HL-60 (cell line): Measurements from ENCODE around the gene TARS2.

Experiments
- DNase-seq, 2 experiments: peaks; one replicate each; pipeline ENCODE4 v3.0.0-alpha.2; 2010 to 2020; ENCODE audit warnings: low read depth in 1 of 2, low spot score in 1 of 2
- H3K27ac ChIP-seq: fragments of 250-450 bp; sonication (Bioruptor Pico); replicated peaks from 2 replicates; pipeline ENCODE4 v1.5.1; 2020; ENCODE audit warnings: mild to moderate bottlenecking, moderate library complexity
- H3K27me3 ChIP-seq: fragments of 250-450 bp; sonication (Bioruptor Pico); 2 replicates; pipeline ENCODE4 v1.5.1; 2021; ENCODE audit warnings: mild to moderate bottlenecking, moderate library complexity; ENCODE audit not compliant: insufficient read depth, poor library complexity, severe bottlenecking
- H3K4me3 ChIP-seq: replicated peaks from 2 replicates; pipeline ENCODE4 v1.5.1; 2011; ENCODE audit warnings: mild to moderate bottlenecking, control low read depth, low read length; ENCODE audit not compliant: insufficient read depth
- GABPA ChIP-seq: IDR thresholded peaks from 2 replicates; pipeline ENCODE4 v1.6.1; 2012; ENCODE audit warnings: low read depth
- POLR2AphosphoS5 ChIP-seq: IDR thresholded peaks from 2 replicates; pipeline ENCODE4 v1.6.1; 2012; ENCODE audit warnings: low read depth
- SPI1 ChIP-seq: IDR thresholded peaks from 2 replicates; pipeline ENCODE4 v1.6.1; 2012; ENCODE audit warnings: low read depth, mild to moderate bottlenecking, borderline replicate concordance
- TF ChIP-seq, protein P1 (sequence below): IDR thresholded peaks from one replicate; pipeline ENCODE4 v1.5.1; 2011; ENCODE audit warnings: low read length, control low read depth, inconsistent platforms; ENCODE audit not compliant: insufficient read depth
- TF ChIP-seq, protein P2 (sequence below): IDR thresholded peaks from 2 replicates; pipeline ENCODE4 v1.6.1; 2012; ENCODE audit warnings: low read depth; ENCODE audit not compliant: insufficient replicate concordance

Gene TARS2

DNA sequence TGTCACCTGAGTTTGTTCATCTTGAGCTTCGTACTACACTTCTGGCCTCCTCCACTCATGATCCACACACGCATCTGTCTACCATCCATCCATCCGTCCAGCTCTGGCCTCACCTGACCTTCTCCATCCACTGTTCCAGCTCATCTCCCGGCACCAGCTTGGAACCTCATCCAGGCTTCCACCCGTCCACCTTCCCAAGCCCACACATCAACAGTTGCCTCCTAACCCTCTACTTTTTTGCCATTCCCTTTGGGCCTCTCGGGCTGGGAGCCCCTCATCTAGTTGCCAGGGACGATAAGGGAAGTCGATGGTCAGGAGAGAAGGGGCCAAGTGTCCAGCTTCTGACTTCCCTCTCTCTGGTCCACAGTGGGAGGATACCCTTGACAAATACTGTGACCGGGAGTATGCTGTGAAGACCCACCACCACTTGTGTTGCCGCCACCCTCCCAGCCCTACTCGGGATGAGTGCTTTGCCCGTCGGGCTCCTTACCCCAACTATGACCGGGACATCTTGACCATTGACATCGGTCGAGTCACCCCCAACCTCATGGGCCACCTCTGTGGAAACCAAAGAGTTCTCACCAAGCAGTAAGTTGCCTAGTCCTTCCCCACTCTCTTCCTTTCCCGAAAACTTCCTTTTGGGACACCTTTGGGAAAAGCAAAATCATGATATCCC is 24.9 kb downstream of the TARS2 start:
- no peak overlapping the region for H3K27ac ChIP-seq

DNA sequence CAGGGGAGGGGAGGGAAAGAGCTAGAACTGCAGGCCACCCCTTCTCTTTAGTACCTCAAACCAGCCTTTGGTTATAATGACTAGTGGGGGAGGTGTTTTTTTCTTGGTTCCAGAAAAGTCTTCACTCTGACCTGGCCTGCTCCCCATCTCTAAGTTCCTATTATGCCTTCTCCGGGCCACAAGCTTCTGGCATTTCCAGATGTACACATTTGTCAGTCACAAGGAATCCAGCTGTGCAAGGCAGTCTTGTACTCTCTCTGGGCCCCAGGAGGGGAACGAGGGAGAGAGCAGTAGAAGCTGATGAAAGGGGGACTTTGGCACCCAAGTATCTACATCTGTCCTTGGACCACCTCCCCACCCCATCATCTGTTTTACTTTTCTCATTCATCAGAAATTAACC is 25.6 kb downstream of the TARS2 start:
- Histone ChIP-seq H3K27ac (no peak overlapping the region), H3K4me3 (no peak overlapping the region), H3K27me3 (no peaks in the 10 kb centered on the region)
- TF ChIP-seq SPI1, result no peak
- TF ChIP-seq, protein P1, sequence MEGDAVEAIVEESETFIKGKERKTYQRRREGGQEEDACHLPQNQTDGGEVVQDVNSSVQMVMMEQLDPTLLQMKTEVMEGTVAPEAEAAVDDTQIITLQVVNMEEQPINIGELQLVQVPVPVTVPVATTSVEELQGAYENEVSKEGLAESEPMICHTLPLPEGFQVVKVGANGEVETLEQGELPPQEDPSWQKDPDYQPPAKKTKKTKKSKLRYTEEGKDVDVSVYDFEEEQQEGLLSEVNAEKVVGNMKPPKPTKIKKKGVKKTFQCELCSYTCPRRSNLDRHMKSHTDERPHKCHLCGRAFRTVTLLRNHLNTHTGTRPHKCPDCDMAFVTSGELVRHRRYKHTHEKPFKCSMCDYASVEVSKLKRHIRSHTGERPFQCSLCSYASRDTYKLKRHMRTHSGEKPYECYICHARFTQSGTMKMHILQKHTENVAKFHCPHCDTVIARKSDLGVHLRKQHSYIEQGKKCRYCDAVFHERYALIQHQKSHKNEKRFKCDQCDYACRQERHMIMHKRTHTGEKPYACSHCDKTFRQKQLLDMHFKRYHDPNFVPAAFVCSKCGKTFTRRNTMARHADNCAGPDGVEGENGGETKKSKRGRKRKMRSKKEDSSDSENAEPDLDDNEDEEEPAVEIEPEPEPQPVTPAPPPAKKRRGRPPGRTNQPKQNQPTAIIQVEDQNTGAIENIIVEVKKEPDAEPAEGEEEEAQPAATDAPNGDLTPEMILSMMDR, result no peak
- no peak for TF ChIP-seq POLR2AphosphoS5
- TF ChIP-seq, protein P2, sequence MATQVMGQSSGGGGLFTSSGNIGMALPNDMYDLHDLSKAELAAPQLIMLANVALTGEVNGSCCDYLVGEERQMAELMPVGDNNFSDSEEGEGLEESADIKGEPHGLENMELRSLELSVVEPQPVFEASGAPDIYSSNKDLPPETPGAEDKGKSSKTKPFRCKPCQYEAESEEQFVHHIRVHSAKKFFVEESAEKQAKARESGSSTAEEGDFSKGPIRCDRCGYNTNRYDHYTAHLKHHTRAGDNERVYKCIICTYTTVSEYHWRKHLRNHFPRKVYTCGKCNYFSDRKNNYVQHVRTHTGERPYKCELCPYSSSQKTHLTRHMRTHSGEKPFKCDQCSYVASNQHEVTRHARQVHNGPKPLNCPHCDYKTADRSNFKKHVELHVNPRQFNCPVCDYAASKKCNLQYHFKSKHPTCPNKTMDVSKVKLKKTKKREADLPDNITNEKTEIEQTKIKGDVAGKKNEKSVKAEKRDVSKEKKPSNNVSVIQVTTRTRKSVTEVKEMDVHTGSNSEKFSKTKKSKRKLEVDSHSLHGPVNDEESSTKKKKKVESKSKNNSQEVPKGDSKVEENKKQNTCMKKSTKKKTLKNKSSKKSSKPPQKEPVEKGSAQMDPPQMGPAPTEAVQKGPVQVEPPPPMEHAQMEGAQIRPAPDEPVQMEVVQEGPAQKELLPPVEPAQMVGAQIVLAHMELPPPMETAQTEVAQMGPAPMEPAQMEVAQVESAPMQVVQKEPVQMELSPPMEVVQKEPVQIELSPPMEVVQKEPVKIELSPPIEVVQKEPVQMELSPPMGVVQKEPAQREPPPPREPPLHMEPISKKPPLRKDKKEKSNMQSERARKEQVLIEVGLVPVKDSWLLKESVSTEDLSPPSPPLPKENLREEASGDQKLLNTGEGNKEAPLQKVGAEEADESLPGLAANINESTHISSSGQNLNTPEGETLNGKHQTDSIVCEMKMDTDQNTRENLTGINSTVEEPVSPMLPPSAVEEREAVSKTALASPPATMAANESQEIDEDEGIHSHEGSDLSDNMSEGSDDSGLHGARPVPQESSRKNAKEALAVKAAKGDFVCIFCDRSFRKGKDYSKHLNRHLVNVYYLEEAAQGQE, result no peak
- TF ChIP-seq GABPA, result no peak
- DNase-seq, result no peak

More for the DNA sequence above, 24.9 kb downstream of the TARS2 start:
- no peak for DNase-seq
- no peak overlapping the region for H3K4me3 ChIP-seq
- TF ChIP-seq GABPA, result no peak
- TF ChIP-seq, protein P2, result no peak
- TF ChIP-seq SPI1, result no peak
- TF ChIP-seq, protein P1, result no peak
- no peak for TF ChIP-seq POLR2AphosphoS5
- no peaks in the 10 kb centered on the region for H3K27me3 ChIP-seq

DNA sequence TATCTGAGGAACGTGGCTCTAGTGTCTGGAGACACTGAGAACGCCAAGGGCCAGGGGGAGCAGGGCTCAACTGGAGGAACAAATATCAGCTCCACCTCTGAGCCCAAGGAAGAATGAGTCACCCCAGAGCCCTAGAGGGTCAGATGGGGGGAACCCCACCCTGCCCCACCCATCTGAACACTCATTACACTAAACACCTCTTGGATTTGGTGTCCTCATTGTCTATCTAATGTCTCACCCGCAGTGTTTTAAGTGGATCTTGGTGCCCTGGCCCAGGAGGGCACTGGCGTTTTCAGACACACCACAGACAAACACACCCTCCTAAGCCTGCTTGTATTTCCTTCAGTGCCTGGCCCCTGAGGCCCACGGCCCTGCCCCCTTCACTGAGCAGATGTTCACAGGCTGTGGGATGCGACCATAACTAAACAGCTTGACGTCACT is 26.2 kb downstream of the TARS2 start:
- no peaks in the 10 kb centered on the region for H3K27me3 ChIP-seq
- no peak overlapping the region for H3K27ac ChIP-seq
- DNase-seq, result no peak
- no peak overlapping the region for H3K4me3 ChIP-seq
- TF ChIP-seq, protein P2, result no peak
- TF ChIP-seq, protein P1, result no peak
- no peak for TF ChIP-seq POLR2AphosphoS5
- TF ChIP-seq SPI1, result no peak
- no peak for TF ChIP-seq GABPA
